ENCODE measurements around the gene ARID2.

The ARID2 gene

DNA sequence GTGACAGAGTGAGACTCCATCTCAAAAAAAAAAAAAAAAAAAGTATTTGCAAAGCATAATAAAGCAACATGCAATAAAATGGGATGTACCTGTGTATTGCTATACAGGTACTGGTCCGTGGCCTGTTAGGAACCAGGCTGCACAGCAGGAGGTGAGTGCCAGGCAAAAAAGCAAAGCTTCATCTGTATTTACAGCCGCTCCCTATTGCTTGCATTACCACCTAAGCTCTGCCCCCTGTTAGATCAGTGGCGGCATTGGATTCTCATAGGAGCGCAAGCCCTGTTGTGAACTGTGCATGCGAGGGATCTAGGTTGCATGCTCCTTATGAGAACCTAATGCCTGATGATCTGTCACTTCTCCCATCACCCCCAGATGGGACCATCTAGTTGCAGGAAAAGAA is 147.6 kb downstream of the ARID2 start:
- no peak for DNase-seq

DNA sequence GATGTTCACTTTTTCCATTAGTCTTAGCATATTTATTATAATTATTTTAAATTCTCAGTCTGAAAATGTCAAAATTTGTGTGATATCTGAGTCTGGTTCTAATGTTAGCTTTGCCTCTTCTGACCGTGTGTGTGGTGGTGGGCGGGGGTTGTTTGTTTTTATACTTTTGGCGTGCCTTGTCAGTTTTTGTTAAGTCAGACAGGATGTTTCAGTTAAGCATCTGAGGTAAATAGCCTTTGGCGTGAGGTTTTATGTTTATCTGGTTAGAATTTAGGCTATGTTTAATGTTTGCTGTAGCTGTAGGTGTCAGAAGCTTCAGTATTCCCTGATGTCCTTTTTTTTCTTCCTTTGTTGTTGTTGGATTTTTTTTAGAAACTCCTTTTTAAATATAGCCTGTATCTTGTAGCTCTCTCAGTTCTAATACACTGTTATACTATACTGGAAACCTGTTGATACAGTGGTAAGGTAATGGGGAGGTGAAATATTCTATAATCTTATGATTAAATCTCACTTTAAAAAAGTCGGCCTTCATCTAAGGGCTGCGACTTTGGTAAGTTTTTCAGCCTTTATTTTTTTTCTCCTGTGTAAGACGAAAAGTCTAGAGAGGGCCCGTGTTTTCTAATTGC is 149.2 kb downstream of the ARID2 start:
- DNase-seq: no peak

GRCh38 chr12:45879363-45879895 is 149.9 kb downstream of the ARID2 start:
- no peak for DNase-seq

- DNase-seq: no peak
Observed at GRCh38 chr12:45880533-45880932, 151.0 kb downstream of the ARID2 start.

DNA sequence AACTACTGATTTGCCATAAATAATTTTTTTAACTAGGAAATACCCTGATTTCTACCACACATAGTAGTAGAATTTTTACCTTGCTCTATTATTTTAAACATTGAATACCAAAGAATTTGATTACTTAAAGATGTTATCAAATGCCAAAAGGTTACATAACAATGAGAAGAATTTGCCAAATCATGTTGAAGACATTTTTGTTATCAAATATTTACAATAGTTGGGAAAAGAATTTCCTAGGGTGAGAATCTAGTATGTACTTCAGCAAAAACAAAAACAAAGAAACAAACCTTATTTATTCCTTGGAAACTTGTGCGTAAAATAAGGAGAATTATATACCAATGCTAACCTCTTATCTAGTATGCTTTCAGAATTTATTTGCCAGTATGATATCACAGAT is 153.7 kb downstream of the ARID2 start:
- no peak for DNase-seq

DNA sequence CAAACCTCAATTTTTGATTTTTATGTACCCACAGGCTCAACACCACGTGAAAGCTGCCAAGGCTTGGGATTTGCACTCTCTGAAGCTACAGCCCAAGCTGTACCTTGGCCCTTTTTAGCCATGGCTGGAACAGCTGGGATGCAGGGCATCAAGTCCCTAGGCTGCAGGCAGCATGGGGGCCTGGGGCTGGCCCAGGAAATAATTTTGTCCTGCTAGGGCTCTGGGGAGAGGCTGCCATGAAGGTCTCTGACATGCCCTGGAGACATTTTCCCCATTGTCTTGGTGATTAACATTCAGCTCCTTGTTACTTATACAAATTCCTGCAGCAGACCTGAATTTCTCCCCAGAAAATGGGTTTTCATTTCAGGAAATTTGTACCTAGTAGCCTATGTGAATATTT is 157.2 kb downstream of the ARID2 start:
- DNase-seq: no peak

DNA sequence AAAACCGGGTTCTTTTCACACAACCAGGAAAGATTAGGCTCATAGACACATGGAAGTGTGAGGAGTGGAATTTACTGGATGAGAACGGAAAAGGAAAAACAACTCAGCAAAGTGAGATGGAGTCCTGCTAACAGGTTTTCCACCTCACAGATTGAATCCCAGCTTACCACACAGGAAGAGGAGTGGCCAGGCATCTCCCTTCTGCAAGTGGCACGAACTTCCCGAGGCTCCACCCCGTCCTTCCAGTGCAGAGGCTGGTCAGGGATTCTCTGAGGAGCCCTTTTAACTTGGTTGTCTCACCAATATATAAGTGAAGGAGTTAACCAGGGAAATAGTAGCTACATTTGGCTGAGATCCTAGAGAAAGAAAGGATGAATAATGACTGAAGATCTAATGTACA is 158.0 kb downstream of the ARID2 start:
- DNase-seq: no peak

GRCh38 chr12:45890276-45890675 is 160.8 kb downstream of the ARID2 start:
- no peak for DNase-seq

GRCh38 chr12:45893240-45893639 is 163.7 kb downstream of the ARID2 start:
- DNase-seq: no peak

- no peak for DNase-seq
Observed at GRCh38 chr12:45895961-45896360, 166.5 kb downstream of the ARID2 start.

DNA sequence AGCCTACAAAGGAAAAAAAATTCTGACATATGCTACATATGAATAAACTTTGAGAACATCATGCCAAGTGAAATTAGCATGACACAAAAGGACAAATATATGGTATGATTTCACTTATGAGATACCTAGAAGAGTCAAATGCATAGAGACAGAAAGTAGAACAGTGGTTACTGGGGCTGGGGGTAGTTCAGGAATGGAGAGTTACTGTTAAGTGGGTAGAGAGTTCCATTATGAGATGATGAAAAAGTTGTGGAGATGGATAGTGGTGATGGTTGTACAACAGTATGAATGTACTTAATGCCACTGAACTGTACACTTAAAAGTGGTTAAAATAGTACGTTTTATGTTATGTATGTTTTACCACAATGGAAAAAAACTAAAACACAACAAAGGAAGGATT is 168.6 kb downstream of the ARID2 start:
- no peak for DNase-seq

DNA sequence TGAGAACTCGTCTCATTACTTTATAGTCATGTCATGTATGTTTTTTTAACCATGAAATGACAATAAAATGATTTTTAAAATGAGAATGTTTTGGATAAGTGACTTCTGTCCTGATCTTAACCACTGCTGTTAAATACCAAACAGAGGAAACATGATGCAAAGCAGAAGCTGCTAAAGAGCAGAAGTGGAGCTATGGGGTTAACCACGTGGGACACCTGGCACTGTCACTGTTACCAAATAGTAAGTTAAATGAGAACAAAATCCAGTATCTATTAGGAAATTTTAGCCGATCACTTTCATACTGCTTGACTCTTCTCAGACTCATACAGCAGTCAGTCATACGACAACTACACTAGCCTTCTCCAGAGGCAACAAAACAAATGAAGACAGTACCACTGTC is 178.4 kb downstream of the ARID2 start:
- no peak for DNase-seq

GRCh38 chr12:45909041-45909713 is 179.7 kb downstream of the ARID2 start:
- no peak for DNase-seq

DNA sequence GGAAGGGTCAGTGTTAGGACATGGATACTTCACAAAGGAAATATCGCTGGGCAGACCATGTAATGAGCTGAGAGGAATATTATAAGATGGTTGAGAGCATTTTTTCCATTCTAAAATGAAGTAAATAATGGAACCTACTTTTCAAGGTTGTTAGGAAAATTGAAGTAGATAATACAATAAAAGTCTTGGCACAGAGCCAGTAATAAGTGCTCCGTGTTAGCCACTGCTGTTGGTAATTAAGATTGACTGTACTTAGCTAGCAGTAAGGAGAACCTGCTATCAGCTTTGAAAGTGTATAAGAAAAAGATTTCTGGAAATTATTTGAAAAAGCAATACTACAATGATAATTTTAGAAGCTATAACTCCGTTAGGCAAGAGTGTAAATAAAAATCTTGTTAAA is 183.3 kb downstream of the ARID2 start:
- DNase-seq: no peak

GRCh38 chr12:45913631-45914030 is 184.1 kb downstream of the ARID2 start:
- no peak for DNase-seq

GRCh38 chr12:45914090-45914489 is 184.6 kb downstream of the ARID2 start:
- DNase-seq: no peak

DNA sequence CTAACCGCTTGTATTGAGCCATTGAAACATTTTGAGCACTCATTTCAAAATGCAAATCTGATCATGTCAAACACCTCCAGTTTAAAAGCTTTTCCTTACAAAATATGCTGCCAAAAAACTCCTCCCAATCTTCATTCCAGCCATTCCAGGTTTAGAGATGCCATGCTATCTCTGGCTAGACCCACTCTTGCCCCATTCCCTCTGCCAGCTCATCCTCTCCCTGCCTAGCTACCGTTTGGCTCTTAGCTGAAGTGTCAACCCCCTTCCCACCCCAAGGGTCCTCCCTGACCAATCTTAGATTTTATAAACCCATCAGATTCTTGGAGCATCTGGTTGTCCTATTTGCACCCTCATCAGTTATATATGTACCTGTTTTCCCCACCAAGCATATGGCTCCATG is 185.9 kb downstream of the ARID2 start:
- DNase-seq: no peak

DNA sequence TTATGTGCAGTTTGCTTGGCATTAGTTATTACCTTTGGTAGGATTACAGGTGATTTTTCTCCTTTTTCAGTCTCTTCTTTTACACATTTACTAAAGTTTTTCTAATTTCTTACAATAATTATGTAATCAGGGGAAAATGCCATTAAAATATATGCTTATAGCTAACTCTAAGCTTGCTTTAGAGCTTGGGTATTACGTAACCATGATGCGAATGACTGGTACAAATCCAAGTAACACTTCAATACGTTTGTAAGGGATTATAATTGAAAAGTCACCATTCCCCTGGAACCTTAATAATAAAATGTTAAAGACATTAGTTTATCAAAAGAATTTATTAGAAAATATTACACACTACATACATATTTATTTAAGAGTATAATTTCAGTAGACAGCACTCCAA is 189.3 kb downstream of the ARID2 start:
- DNase-seq: no peak

GRCh38 chr12:45928309-45928708 is 198.8 kb downstream of the ARID2 start:
- DNase-seq: no peak

GRCh38 chr12:45930369-45930768 is 200.9 kb downstream of the ARID2 start:
- no peak for DNase-seq

- DNase-seq: no peak
Observed at GRCh38 chr12:45933504-45933903, 204.0 kb downstream of the ARID2 start.

GRCh38 chr12:45934956-45935355 is 205.4 kb downstream of the ARID2 start:
- DNase-seq: no peak

GRCh38 chr12:45938566-45938965 is 209.1 kb downstream of the ARID2 start:
- DNase-seq: no peak

DNA sequence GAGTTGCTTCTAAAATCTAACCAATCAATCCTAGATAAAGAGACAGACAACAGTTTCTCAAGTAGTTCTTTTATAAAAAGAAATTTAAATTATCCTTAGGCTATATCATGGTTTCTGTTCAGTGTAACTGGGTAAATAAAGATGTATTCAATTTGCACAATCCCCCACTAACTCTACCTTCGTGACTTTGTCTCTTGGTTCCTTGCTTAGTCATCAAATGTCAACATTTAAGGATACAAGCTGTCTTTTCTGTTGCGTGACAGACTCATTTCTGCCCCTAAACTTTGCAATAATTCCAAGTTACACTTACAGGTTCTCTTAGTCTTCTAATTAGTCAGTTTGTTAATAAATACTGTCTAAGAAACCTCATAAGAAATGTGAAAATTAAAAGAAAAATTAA is 210.3 kb downstream of the ARID2 start:
- DNase-seq: no peak

DNA sequence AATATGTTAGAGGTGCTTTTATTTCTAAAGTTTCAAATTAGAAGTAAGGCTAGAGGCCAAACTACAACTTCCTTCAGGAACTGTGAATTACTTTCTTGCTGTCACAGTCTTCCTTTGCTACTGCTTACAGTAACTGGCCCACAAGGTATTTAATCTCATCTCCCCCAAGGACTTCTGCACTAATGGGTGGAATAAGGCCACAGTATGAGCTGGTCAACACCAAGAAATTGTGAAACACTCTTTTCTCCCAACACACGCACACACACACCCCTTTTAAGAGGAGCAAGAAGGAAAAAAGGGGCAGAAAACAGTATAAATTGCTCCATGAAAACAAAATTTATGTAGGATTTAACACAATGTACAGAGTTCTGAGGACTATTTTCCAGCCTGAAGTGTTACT is 215.3 kb downstream of the ARID2 start:
- no peak for DNase-seq

Measured in activated gamma-delta T cell (primary cell).